HG03378 (cell line): ENCODE measurements around the gene ZNF793.

Experiments
- ATAC-seq: cut with Tn5 transposase; IDR thresholded peaks from one replicate; pipeline ENCODE4 v1.9.1; 2021; ENCODE audit warnings: mild to moderate bottlenecking, moderate library complexity; ENCODE audit not compliant: unreplicated experiment

Gene ZNF793

DNA sequence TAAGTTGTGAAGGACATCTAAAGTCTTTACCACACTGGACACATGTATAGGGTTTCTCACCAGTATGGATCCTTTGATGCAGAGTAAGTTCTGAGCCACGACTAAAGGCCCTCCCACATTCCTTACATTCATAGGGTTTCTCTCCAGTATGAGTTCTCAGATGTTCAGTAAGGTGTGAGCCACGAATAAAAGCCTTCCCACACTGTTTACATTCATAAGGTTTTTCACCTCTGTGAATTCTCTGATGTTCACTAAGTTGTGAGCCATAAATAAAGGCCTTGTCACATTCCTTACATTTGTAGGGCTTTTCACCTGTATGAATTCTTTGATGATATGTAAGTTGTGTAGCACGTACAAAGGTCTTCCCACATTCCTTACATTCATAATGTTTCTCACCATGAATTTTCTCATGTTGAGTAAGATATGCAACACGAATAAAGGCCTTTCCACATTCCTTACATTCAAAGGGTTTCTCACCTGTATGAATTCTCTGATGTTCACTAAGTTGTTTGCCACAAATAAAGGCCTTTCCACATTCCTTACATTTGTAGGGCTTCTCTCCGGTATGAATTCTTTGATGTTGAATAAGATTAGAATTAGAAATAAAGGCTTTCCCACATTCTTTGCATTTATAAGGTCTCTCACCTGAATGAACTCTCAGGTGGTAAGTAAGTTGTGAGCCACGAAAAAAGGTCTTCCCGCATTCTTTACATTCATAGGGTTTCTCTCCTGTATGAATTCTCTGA, 58.1 kb downstream of the ZNF793 start:
- no peak for ATAC-seq

DNA sequence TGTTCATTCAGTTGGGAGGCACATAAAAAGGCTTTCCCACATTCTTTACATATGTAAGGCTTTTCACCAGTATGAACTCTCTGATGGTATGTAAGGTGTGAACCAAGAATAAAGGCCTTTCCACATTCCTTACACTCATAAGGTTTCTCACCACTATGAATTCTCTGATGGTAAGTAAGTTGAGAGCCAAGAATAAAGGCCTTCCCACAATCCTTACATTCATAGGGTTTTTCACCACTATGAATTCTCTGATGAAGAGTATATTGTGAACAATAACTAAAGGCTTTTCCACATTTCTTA, 58.6 kb downstream of the ZNF793 start:
- ATAC-seq = no peak

DNA sequence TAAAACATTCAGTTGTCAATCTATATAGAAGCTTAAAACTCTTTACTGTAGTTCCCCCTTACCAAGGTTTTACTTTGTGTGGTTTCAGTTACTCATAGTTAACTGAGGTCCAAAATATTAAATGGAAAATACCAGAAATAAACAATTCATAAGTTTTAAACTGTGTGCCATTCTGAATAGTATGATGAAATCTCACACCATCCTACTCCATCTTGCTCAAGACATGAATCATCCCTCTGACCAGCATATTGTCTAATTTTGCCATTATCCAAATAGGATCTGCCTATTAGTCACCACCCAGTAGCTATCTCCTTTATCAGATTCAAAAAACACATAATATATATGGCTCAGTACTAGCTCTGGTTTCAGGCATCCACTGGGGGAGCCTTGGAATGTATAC, 65.5 kb downstream of the ZNF793 start:
- no peak for ATAC-seq

- no peak for ATAC-seq
These were observed 76.6 kb downstream of the ZNF793 start for GRCh38 chr19:37583340-37583739.
